Lower leg skin (tissue), 3 donors: ENCODE measurements around the gene ZNF213.

ENCODE experiments used
- CTCF ChIP-seq, 3 donors: fragments of 450-650 bp; IDR thresholded peaks; one replicate each; pipeline ENCODE4 v1.5.1; 2016; ENCODE audit warnings: antibody characterized with exemption in 3 of 3, mild to moderate bottlenecking in 3 of 3, moderate library complexity in 2 of 3
- POLR2A ChIP-seq, 2 donors: fragments of 450-650 bp; IDR thresholded peaks; one replicate each; pipeline ENCODE4 v1.6.1; 2016 to 2017; ENCODE audit warnings: antibody characterized with exemption in 2 of 2, mild to moderate bottlenecking in 1 of 2, moderate library complexity in 1 of 2

- no peak for TF ChIP-seq POLR2A (IDR thresholded peaks at IDR 0.05)
- no peak for TF ChIP-seq CTCF (IDR thresholded peaks at IDR 0.05)
These were observed 3.5 kb downstream of the ZNF213 start for GRCh38 chr16:3138342-3138741.
